ENCODE results near the gene CDK7.

CDK7 gene

DNA sequence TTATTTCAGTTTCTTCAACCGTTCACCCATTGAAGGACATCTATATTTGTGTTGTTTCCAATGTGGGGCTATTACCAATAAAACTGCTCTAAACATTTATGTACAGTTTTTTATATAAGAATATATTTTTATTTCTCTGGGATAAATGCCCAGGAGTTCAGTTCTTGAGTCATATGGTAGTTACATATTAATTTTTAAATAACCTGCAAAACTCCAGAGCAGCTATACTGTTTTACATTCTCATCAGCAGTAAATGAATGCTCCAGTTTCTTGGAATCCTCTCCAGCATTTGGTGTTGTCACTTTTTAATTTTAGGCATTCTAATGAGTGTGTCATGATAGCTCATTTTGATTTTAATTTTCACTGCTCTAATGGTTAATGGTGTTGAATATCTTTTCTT is 36.2 kb downstream of the CDK7 start:
- Histone ChIP-seq H3K36me3 (ENCODE audit: control insufficient read depth in 1 of 2, insufficient read depth in 2 of 2, low read length in 2 of 2) (peaks cover 5 to 24% of the 10 kb centered on the region in 2 donors), H3K27me3 (ENCODE audit: low read depth, low read length) (no peaks in the 10 kb centered on the region), H3K9me3 (ENCODE audit: control insufficient read depth in 1 of 2, low read length in 2 of 2) (no peaks in the 10 kb centered on the region), H3K4me3 (ENCODE audit: low read depth in 1 of 2, low read length in 2 of 2) (no peak overlapping the region), H3K4me1 (ENCODE audit: control insufficient read depth in 1 of 2, insufficient read depth in 2 of 2, low read length in 2 of 2) (no peaks in the 10 kb centered on the region), H3K27ac (ENCODE audit: low read length) (no peak overlapping the region)

DNA sequence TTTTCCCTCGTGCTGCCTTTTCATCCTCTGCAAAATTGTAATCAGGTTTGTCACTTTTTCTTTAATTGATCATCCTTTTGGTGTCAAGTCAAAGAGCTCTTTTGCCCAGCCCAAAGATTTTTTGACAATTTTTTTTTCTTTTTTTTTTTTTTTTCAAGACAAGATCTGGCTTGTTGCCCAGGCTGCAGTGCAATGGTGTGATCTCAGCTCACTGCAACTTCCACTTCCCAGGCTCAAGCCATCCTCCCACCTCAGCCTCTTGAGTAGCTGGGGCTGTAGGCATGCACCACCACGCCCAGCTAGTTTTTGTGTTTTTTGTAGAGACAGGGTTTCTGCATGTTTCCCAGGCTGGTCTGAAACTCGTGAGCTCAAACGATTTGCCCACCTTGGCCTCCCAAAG is 36.7 kb downstream of the CDK7 start:
- no peaks in the 10 kb centered on the region for H3K4me1 ChIP-seq (ENCODE audit: control insufficient read depth in 1 of 2, insufficient read depth in 2 of 2, low read length in 2 of 2)
- H3K27me3 ChIP-seq (ENCODE audit: low read depth, low read length) = no peaks in the 10 kb centered on the region
- no peak overlapping the region for H3K4me3 ChIP-seq (ENCODE audit: low read depth in 1 of 2, low read length in 2 of 2)
- no peak overlapping the region for H3K27ac ChIP-seq (ENCODE audit: low read length)
- peaks cover 5 to 24% of the 10 kb centered on the region in 2 donors for H3K36me3 ChIP-seq (ENCODE audit: control insufficient read depth in 1 of 2, insufficient read depth in 2 of 2, low read length in 2 of 2)
- H3K9me3 ChIP-seq (ENCODE audit: control insufficient read depth in 1 of 2, low read length in 2 of 2) = no peaks in the 10 kb centered on the region

DNA sequence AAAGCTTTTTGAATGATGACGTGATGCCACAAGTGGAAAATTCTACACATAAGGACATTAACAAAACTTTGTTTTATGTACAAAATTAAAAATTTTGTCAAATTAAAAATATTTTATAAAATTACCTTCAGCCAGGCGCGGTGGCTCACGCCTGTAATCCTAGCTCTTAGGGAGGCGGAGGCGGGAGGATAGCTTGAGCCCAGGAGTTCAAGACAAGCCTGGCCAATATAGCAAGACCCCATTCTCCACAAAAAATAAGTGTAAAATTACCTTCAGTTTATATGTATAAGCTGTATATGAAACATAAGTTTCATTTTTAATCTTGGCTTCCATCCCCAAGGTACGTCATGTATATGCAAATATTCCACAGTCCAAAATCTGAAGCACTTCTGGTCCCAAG is 40.9 kb downstream of the CDK7 start:
- Histone ChIP-seq H3K9me3 (ENCODE audit: control insufficient read depth in 1 of 2, low read length in 2 of 2) (no peaks in the 10 kb centered on the region), H3K36me3 (ENCODE audit: control insufficient read depth in 1 of 2, insufficient read depth in 2 of 2, low read length in 2 of 2) (peaks cover 5 to 18% of the 10 kb centered on the region in 2 donors), H3K27ac (ENCODE audit: low read length) (no peak overlapping the region), H3K4me3 (ENCODE audit: low read depth in 1 of 2, low read length in 2 of 2) (no peak overlapping the region), H3K27me3 (ENCODE audit: low read depth, low read length) (no peaks in the 10 kb centered on the region), H3K4me1 (ENCODE audit: control insufficient read depth in 1 of 2, insufficient read depth in 2 of 2, low read length in 2 of 2) (no peaks in the 10 kb centered on the region)

DNA sequence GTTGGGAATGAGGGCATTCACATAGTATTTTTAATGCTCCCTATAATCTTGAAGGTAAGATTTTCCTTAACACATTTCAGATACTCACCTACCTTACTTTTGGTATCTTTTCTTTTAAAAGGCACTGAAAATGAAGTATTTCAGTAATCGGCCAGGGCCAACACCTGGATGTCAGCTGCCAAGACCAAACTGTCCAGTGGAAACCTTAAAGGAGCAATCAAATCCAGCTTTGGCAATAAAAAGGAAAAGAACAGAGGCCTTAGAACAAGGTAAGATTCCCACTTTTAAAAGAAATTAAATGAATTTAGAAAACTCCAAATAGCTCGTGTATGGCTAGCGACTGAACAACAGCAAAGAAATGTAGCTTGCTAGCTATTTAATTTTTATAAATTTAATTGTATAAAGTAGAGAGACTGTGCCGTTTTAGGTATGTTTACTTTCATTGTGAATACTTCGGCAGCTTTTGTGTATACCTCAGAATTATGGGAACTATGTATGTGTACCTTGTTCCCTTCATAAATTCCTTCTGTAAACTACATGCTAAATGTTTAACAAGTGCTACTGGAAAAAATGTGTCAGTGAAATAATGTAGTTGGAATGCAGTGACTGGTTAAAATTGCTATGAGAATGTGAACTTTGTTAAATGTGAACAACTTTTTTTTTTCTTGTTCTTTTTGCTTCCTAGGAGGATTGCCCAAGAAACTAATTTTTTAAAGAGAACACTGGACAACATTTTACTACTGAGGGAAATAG is 41.9 kb downstream of the CDK7 start:
- Histone ChIP-seq H3K9me3 (ENCODE audit: control insufficient read depth in 1 of 2, low read length in 2 of 2) (no peaks in the 10 kb centered on the region), H3K4me1 (ENCODE audit: control insufficient read depth in 1 of 2, insufficient read depth in 2 of 2, low read length in 2 of 2) (no peaks in the 10 kb centered on the region), H3K36me3 (ENCODE audit: control insufficient read depth in 1 of 2, insufficient read depth in 2 of 2, low read length in 2 of 2) (peaks cover 9 to 22% of the 10 kb centered on the region in 2 donors), H3K27me3 (ENCODE audit: low read depth, low read length) (no peaks in the 10 kb centered on the region), H3K4me3 (ENCODE audit: low read depth in 1 of 2, low read length in 2 of 2) (no peak overlapping the region), H3K27ac (ENCODE audit: low read length) (no peak overlapping the region)

DNA sequence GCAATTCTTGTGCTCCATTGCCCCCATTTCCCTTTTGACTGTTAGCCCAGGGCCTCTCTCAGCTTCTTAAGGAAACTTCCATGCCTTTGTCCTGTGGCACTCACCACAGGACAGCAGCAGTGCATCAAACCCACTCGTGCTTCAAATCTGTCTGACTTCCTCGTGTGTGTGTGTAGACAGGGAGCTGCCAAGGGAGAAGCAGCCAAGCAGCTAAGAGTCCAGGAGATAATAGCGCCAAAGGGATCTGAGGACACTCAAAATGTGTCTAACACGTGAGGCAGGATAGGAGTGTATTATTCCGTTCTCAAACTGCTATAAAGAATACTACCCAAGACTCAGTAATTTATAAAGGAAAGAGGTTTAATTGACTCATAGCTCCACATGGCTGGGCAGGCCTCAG is 44.8 kb downstream of the CDK7 start:
- Histone ChIP-seq H3K9me3 (ENCODE audit: control insufficient read depth in 1 of 2, low read length in 2 of 2) (no peaks in the 10 kb centered on the region), H3K36me3 (ENCODE audit: control insufficient read depth in 1 of 2, insufficient read depth in 2 of 2, low read length in 2 of 2) (peaks cover 4 to 17% of the 10 kb centered on the region in 2 donors), H3K27ac (ENCODE audit: low read length) (no peak overlapping the region), H3K4me1 (ENCODE audit: control insufficient read depth in 1 of 2, insufficient read depth in 2 of 2, low read length in 2 of 2) (no peaks in the 10 kb centered on the region), H3K27me3 (ENCODE audit: low read depth, low read length) (no peaks in the 10 kb centered on the region), H3K4me3 (ENCODE audit: low read depth in 1 of 2, low read length in 2 of 2) (no peak overlapping the region)

DNA sequence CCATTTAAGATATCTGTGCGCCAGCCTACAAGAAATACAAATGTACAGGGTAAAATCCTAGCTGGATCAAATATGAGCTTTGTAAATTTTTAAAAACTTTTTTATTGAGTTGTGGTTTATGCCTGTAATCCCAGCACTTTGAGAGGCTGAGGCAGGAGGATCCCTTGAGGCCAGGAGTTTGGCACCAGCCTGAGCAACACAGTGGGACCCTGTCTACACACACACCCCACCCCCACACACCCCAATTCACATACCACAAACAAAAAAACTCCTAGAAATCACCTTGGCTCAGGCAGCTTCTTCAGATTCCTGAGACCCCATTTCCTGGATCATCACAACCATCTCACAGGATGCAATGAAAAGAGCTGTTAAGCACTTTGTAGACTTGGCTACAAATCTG is 46.4 kb downstream of the CDK7 start:
- Histone ChIP-seq H3K9me3 (ENCODE audit: control insufficient read depth in 1 of 2, low read length in 2 of 2) (no peaks in the 10 kb centered on the region), H3K27me3 (ENCODE audit: low read depth, low read length) (no peaks in the 10 kb centered on the region), H3K36me3 (ENCODE audit: control insufficient read depth in 1 of 2, insufficient read depth in 2 of 2, low read length in 2 of 2) (peaks cover 12 to 25% of the 10 kb centered on the region in 2 donors), H3K4me1 (ENCODE audit: control insufficient read depth in 1 of 2, insufficient read depth in 2 of 2, low read length in 2 of 2) (no peaks in the 10 kb centered on the region), H3K4me3 (ENCODE audit: low read depth in 1 of 2, low read length in 2 of 2) (no peak overlapping the region), H3K27ac (ENCODE audit: low read length) (no peak overlapping the region)

DNA sequence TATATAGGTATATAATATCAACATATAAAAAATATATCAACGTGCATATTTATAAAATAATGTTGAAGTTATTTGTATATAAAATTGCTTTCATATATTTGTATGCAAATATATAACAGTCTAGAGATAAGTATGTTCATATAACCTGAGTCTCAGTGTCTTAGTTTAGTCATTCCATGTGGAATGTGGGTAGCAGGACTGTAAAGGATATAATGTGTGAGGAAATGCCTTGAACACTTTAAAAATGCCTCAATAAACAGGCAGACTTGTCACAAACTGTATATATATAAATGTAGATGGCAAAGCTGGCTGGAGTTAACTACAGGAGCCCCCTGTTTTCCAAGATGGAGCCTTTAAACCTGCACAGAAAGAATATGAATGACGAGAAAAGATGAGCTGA is 49.5 kb downstream of the CDK7 start:
- Histone ChIP-seq H3K27me3 (ENCODE audit: low read depth, low read length) (no peaks in the 10 kb centered on the region), H3K36me3 (ENCODE audit: control insufficient read depth in 1 of 2, insufficient read depth in 2 of 2, low read length in 2 of 2) (peaks cover 12 to 28% of the 10 kb centered on the region in 2 donors), H3K27ac (ENCODE audit: low read length) (no peak overlapping the region), H3K4me3 (ENCODE audit: low read depth in 1 of 2, low read length in 2 of 2) (no peak overlapping the region), H3K9me3 (ENCODE audit: control insufficient read depth in 1 of 2, low read length in 2 of 2) (no peaks in the 10 kb centered on the region), H3K4me1 (ENCODE audit: control insufficient read depth in 1 of 2, insufficient read depth in 2 of 2, low read length in 2 of 2) (no peaks in the 10 kb centered on the region)

DNA sequence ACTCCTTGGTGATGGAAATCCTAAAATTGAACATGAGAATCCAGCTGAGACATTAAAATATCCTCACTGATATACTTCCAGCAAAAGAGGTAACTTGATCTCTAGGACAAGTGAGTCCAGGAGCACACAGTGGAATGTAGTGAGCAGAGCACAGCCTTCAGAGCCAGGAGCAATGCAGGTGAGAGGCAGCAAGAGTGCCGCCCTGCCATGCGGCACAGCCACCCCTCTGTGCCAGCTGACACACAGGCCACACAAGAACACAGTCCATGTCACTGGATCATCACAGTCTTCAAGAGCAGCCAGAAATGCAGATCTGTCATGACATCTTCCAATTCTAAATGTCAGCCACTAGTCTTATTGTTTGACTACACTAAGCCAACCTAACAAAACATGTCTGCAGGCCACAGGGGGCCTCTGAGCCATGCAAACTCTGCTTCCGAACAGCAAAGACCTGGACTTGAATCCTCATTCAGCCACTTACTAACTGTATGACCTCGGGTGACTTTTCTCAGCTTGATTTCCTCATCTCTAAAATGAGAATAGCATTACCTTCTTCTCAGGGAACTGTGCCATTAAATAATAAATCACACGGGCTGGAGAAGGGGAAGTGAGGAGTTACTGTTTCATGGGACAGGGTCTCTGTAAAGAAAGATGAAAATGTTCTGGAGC is 50.9 kb downstream of the CDK7 start:
- H3K4me1 ChIP-seq (ENCODE audit: control insufficient read depth in 1 of 2, insufficient read depth in 2 of 2, low read length in 2 of 2) = no peaks in the 10 kb centered on the region
- H3K36me3 ChIP-seq (ENCODE audit: control insufficient read depth in 1 of 2, insufficient read depth in 2 of 2, low read length in 2 of 2) = peaks cover 12 to 18% of the 10 kb centered on the region in 2 donors
- no peak overlapping the region for H3K4me3 ChIP-seq (ENCODE audit: low read depth in 1 of 2, low read length in 2 of 2)
- no peak overlapping the region for H3K27ac ChIP-seq (ENCODE audit: low read length)
- no peaks in the 10 kb centered on the region for H3K27me3 ChIP-seq (ENCODE audit: low read depth, low read length)
- no peaks in the 10 kb centered on the region for H3K9me3 ChIP-seq (ENCODE audit: control insufficient read depth in 1 of 2, low read length in 2 of 2)

DNA sequence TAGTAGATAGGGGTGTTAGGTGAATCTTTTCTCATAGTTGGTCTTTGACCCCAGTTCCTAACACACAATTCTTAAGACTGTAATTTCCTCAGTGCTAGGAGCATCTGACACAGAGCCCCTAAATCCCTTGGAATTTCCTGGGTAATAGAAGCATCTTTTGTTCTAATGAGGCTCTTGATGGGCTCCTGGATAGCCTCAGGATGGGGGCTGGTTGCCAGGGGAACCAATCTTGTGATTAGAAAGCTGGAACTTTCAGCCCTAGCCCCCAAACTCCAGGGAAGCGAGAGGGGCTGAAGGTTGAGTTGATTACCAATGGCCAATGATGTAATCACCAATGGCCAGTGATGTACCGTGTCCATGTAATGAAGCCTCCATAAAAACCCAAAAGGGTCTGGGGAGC is 53.4 kb downstream of the CDK7 start:
- H3K36me3 ChIP-seq (ENCODE audit: control insufficient read depth in 1 of 2, insufficient read depth in 2 of 2, low read length in 2 of 2) = peaks cover 8 to 11% of the 10 kb centered on the region in 2 donors
- H3K27me3 ChIP-seq (ENCODE audit: low read depth, low read length) = no peaks in the 10 kb centered on the region
- no peaks in the 10 kb centered on the region for H3K4me1 ChIP-seq (ENCODE audit: control insufficient read depth in 1 of 2, insufficient read depth in 2 of 2, low read length in 2 of 2)
- H3K9me3 ChIP-seq (ENCODE audit: control insufficient read depth in 1 of 2, low read length in 2 of 2) = no peaks in the 10 kb centered on the region
- H3K27ac ChIP-seq (ENCODE audit: low read length) = no peak overlapping the region
- H3K4me3 ChIP-seq (ENCODE audit: low read depth in 1 of 2, low read length in 2 of 2) = no peak overlapping the region

DNA sequence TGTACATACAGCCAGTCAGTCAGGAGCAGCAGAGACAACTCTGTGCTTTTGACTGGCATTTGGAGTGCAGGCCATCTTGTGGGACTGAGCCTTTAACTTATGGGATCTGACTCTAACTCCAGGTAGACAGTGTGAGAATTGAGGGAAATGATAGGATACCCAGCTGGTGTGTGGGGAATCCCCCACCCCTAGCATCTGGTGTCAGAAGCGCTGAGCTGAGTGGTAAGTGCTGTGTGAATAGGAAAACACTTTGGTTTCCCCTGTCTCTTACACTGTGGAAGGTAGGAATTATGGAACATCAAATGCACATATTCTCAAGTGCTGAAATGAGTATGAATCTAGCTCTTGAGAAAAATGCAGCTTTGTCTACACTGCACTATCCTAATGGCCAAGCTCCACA is 54.0 kb downstream of the CDK7 start:
- Histone ChIP-seq H3K4me1 (ENCODE audit: control insufficient read depth in 1 of 2, insufficient read depth in 2 of 2, low read length in 2 of 2) (no peaks in the 10 kb centered on the region), H3K9me3 (ENCODE audit: control insufficient read depth in 1 of 2, low read length in 2 of 2) (no peaks in the 10 kb centered on the region), H3K27ac (ENCODE audit: low read length) (no peak overlapping the region), H3K4me3 (ENCODE audit: low read depth in 1 of 2, low read length in 2 of 2) (no peak overlapping the region), H3K27me3 (ENCODE audit: low read depth, low read length) (no peaks in the 10 kb centered on the region), H3K36me3 (ENCODE audit: control insufficient read depth in 1 of 2, insufficient read depth in 2 of 2, low read length in 2 of 2) (peaks cover 8 to 11% of the 10 kb centered on the region in 2 donors)

DNA sequence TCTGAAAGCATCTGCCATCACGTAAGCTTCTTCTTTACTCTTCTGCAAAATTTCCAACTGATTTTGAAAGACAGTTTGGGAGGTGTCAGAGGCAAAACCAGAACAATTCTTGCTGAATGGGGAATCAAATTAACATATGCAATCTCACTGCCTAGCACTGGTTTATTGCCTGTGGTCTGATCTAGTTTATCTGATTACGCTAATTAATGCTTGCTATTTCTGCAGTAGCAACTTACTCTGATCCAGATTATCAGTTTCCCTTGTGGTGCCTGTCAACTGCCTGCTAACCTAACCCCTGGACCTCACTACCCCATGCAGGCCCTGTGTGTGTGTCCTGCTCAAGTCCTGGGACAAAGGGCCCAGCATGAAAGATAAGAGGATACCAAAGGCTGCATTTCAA is 57.6 kb downstream of the CDK7 start:
- no peaks in the 10 kb centered on the region for H3K27me3 ChIP-seq (ENCODE audit: low read depth, low read length)
- no peak overlapping the region for H3K4me3 ChIP-seq (ENCODE audit: low read depth in 1 of 2, low read length in 2 of 2)
- H3K4me1 ChIP-seq (ENCODE audit: control insufficient read depth in 1 of 2, insufficient read depth in 2 of 2, low read length in 2 of 2) = no peaks in the 10 kb centered on the region
- H3K36me3 ChIP-seq (ENCODE audit: control insufficient read depth in 1 of 2, insufficient read depth in 2 of 2, low read length in 2 of 2) = peaks cover 0 to 3% of the 10 kb centered on the region in 2 donors
- H3K27ac ChIP-seq (ENCODE audit: low read length) = no peak overlapping the region
- H3K9me3 ChIP-seq (ENCODE audit: control insufficient read depth in 1 of 2, low read length in 2 of 2) = no peaks in the 10 kb centered on the region

Measured in muscle layer of duodenum (tissue), 2 donors.